ENCODE results near the gene PGRMC2. TPM values are rescaled to one million over a fixed set of nuclear protein-coding genes. Genes with fewer than 3 reads are reported as not detected.
"Not testable (repeated sequence)": the region's sequence is repeated elsewhere in the genome, so short reads cannot be mapped to it uniquely, and the experiment has no call there.

Gene PGRMC2
- total and polyA plus RNA-seq, 2 donors (not counting 1 experiment from before 2014, with no cell fraction given) = 4.7 to 30.7 TPM

DNA sequence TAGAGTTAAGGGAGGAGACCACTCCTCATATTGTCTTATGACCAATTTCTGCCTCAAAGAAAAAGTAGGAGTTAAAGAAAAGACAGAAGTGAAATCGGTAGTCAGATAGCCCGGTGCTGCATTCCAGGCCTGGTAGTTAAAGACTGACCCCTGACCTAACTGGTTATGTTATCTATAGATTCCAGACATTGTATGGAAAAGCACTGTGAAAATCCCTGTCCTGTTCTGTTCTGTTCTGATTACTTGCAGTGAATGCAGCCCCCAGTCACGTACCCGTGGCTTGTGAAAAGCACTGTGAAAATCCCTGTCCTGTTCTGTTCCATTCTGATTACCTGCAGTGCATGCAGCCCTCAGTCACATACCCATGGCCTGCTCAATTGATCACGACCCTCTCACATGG is 27.7 kb downstream of the PGRMC2 start:
- H3K27me3 Mint-ChIP-seq; H3K27ac Mint-ChIP-seq; H3K4me3 Mint-ChIP-seq; DNase-seq; intact Hi-C loops (cut with micrococcal nuclease); H3K4me2 ChIP-seq (replicated peaks; ENCODE audit: low read depth, low read length, poor library complexity, severe bottlenecking); H3K27me3 ChIP-seq (replicated peaks in 1 of 4; ENCODE audit: control extremely low read depth in 1 of 4, control insufficient read depth in 3 of 4, insufficient read depth in 4 of 4, low read length in 3 of 4); H3K36me3 ChIP-seq (replicated peaks in 1 of 2; ENCODE audit: control extremely low read depth in 1 of 2, control insufficient read depth in 1 of 2, extremely low read depth in 1 of 2, insufficient read depth in 2 of 2, low read length in 1 of 2); H3K79me2 ChIP-seq (ENCODE audit: control insufficient read depth, insufficient read depth, low read length); H3K4me1 ChIP-seq (ENCODE audit: control insufficient read depth in 2 of 2, insufficient read depth in 2 of 2, low read length in 2 of 2); ATAC-seq (ENCODE audit: low read depth); H4K20me1 ChIP-seq (ENCODE audit: control insufficient read depth, insufficient read depth, low read length, poor library complexity, severe bottlenecking); H3K4me3 ChIP-seq (ENCODE audit: control extremely low read depth in 1 of 5, extremely low read depth in 1 of 5, insufficient read depth in 1 of 5, low read depth in 2 of 5, low read length in 4 of 5); H3K9me3 ChIP-seq (ENCODE audit: control extremely low read depth in 1 of 3, control insufficient read depth in 2 of 3, insufficient read depth in 1 of 3, low read length in 2 of 3); CTCF ChIA-PET; H3K4me1 Mint-ChIP-seq; H2AFZ ChIP-seq (ENCODE audit: insufficient read depth, low read depth, low read length, poor library complexity, severe bottlenecking); H3K9me3 Mint-ChIP-seq (ENCODE audit: insufficient read depth); POLR2A ChIA-PET; H3K27ac ChIP-seq (ENCODE audit: low read length in 2 of 2); H3K9ac ChIP-seq (ENCODE audit: low read length): not testable (repeated sequence)
- WGBS (ENCODE audit: insufficient coverage) = 76% methylated on average over 3 of the region's 5 CpGs

DNA sequence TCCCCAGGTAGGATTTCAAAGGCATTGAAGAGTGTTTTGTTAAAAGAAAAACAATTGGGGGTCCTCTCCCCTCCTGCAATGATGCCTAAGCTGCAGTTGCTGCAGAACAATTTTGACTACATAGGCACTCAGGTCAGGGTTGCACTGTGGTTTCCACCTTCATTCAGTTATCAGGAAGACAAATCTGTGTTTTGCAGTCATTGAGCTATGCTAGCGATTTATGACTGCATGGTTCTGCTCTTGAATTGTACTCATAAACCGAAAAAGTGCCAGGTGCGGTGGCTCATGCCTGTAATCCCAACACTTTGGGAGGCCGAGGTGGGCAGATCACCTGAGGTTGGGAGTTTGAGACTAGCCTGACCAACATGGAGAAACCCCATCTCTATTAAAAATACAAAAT is 29.4 kb downstream of the PGRMC2 start:
- 100% methylated on average over 3 of the region's 4 CpGs for WGBS (ENCODE audit: insufficient coverage)

DNA sequence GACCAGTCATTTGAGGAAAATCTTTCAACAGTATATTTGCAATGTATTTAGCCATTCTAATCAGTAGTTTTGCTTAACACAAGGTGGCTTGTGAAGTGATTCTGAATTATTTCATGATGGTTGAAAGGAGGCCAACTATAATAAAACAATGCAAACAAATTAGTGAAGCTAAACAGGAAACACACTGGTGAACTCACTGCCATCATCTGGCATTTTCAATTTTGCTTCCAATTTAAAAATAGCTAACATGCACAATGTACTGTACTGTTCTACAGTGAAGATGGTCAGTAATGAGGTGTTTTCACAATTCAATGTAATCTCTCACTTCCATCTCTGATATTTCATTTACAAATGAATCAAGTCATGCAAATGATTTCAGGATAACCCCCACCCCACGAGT is 31.1 kb downstream of the PGRMC2 start:
- H3K9me3 Mint-ChIP-seq (ENCODE audit: insufficient read depth) = no peaks in the 10 kb centered on the region
- intact Hi-C loops (cut with micrococcal nuclease) = no loop called here
- H3K27ac ChIP-seq (ENCODE audit: low read length in 2 of 2) = no peak overlapping the region
- POLR2A ChIA-PET = no interaction called here
- H2AFZ ChIP-seq (ENCODE audit: insufficient read depth, low read depth, low read length, poor library complexity, severe bottlenecking) = no peak overlapping the region
- no peak overlapping the region for H3K4me3 ChIP-seq (ENCODE audit: control extremely low read depth in 1 of 5, extremely low read depth in 1 of 5, insufficient read depth in 1 of 5, low read depth in 2 of 5, low read length in 4 of 5)
- no peak overlapping the region for H3K4me2 ChIP-seq (replicated peaks; ENCODE audit: low read depth, low read length, poor library complexity, severe bottlenecking)
- CTCF ChIA-PET = no interaction called here
- no peaks in the 10 kb centered on the region for H3K36me3 ChIP-seq (replicated peaks in 1 of 2; ENCODE audit: control extremely low read depth in 1 of 2, control insufficient read depth in 1 of 2, extremely low read depth in 1 of 2, insufficient read depth in 2 of 2, low read length in 1 of 2)
- H3K4me1 ChIP-seq (ENCODE audit: control insufficient read depth in 2 of 2, insufficient read depth in 2 of 2, low read length in 2 of 2) = no peaks in the 10 kb centered on the region
- TF ChIP-seq, protein P1, sequence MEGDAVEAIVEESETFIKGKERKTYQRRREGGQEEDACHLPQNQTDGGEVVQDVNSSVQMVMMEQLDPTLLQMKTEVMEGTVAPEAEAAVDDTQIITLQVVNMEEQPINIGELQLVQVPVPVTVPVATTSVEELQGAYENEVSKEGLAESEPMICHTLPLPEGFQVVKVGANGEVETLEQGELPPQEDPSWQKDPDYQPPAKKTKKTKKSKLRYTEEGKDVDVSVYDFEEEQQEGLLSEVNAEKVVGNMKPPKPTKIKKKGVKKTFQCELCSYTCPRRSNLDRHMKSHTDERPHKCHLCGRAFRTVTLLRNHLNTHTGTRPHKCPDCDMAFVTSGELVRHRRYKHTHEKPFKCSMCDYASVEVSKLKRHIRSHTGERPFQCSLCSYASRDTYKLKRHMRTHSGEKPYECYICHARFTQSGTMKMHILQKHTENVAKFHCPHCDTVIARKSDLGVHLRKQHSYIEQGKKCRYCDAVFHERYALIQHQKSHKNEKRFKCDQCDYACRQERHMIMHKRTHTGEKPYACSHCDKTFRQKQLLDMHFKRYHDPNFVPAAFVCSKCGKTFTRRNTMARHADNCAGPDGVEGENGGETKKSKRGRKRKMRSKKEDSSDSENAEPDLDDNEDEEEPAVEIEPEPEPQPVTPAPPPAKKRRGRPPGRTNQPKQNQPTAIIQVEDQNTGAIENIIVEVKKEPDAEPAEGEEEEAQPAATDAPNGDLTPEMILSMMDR (IDR thresholded peaks at IDR 0.05) = no peak
- no peak for TF ChIP-seq EZH2 (IDR thresholded peaks at IDR 0.05; ENCODE audit: borderline replicate concordance, insufficient read depth, low read depth, low read length, poor library complexity, severe bottlenecking)
- H3K27me3 ChIP-seq (replicated peaks in 1 of 4; ENCODE audit: control extremely low read depth in 1 of 4, control insufficient read depth in 3 of 4, insufficient read depth in 4 of 4, low read length in 3 of 4) = peaks cover 0 to 4% (median 0%) of the 10 kb centered on the region in 4 experiments
- H3K27me3 Mint-ChIP-seq = peaks cover 19% of the 10 kb centered on the region
- H3K9ac ChIP-seq (ENCODE audit: low read length) = no peak overlapping the region
- H4K20me1 ChIP-seq (ENCODE audit: control insufficient read depth, insufficient read depth, low read length, poor library complexity, severe bottlenecking) = no peaks in the 10 kb centered on the region
- H3K27ac Mint-ChIP-seq = no peak overlapping the region
- no CpG with 5 or more reads among the region's 1 CpG for WGBS (ENCODE audit: insufficient coverage)
- peaks cover 0 to 6% (median 0%) of the 10 kb centered on the region in 3 donors for H3K9me3 ChIP-seq (ENCODE audit: control extremely low read depth in 1 of 3, control insufficient read depth in 2 of 3, insufficient read depth in 1 of 3, low read length in 2 of 3)
- no peak for ATAC-seq (ENCODE audit: low read depth)
- no peak overlapping the region for H3K4me3 Mint-ChIP-seq
- no peaks in the 10 kb centered on the region for H3K79me2 ChIP-seq (ENCODE audit: control insufficient read depth, insufficient read depth, low read length)
- no peak for DNase-seq
- no peaks in the 10 kb centered on the region for H3K4me1 Mint-ChIP-seq

More for the DNA sequence above, 29.4 kb downstream of the PGRMC2 start:
- H3K4me1 Mint-ChIP-seq; CTCF ChIA-PET; DNase-seq; H3K9ac ChIP-seq (ENCODE audit: low read length); H3K4me1 ChIP-seq (ENCODE audit: control insufficient read depth in 2 of 2, insufficient read depth in 2 of 2, low read length in 2 of 2); H3K9me3 Mint-ChIP-seq (ENCODE audit: insufficient read depth); H3K27ac ChIP-seq (ENCODE audit: low read length in 2 of 2); H3K4me2 ChIP-seq (replicated peaks; ENCODE audit: low read depth, low read length, poor library complexity, severe bottlenecking); intact Hi-C loops (cut with micrococcal nuclease); H4K20me1 ChIP-seq (ENCODE audit: control insufficient read depth, insufficient read depth, low read length, poor library complexity, severe bottlenecking); H3K4me3 ChIP-seq (ENCODE audit: control extremely low read depth in 1 of 5, extremely low read depth in 1 of 5, insufficient read depth in 1 of 5, low read depth in 2 of 5, low read length in 4 of 5); H2AFZ ChIP-seq (ENCODE audit: insufficient read depth, low read depth, low read length, poor library complexity, severe bottlenecking); H3K4me3 Mint-ChIP-seq; H3K27ac Mint-ChIP-seq; H3K9me3 ChIP-seq (ENCODE audit: control extremely low read depth in 1 of 3, control insufficient read depth in 2 of 3, insufficient read depth in 1 of 3, low read length in 2 of 3); H3K27me3 ChIP-seq (replicated peaks in 1 of 4; ENCODE audit: control extremely low read depth in 1 of 4, control insufficient read depth in 3 of 4, insufficient read depth in 4 of 4, low read length in 3 of 4); H3K79me2 ChIP-seq (ENCODE audit: control insufficient read depth, insufficient read depth, low read length); H3K36me3 ChIP-seq (replicated peaks in 1 of 2; ENCODE audit: control extremely low read depth in 1 of 2, control insufficient read depth in 1 of 2, extremely low read depth in 1 of 2, insufficient read depth in 2 of 2, low read length in 1 of 2); ATAC-seq (ENCODE audit: low read depth); POLR2A ChIA-PET: not testable (repeated sequence)
- H3K27me3 Mint-ChIP-seq = peaks cover 17% of the 10 kb centered on the region

All from B cell (primary cell).